ENCODE data around the gene ACTR8. TPM values are rescaled to one million over a fixed set of nuclear protein-coding genes. Genes with fewer than 3 reads are reported as not detected.

The ACTR8 gene
- total RNA-seq, 1 experiment from 2014 or later, result 21.1 TPM

DNA sequence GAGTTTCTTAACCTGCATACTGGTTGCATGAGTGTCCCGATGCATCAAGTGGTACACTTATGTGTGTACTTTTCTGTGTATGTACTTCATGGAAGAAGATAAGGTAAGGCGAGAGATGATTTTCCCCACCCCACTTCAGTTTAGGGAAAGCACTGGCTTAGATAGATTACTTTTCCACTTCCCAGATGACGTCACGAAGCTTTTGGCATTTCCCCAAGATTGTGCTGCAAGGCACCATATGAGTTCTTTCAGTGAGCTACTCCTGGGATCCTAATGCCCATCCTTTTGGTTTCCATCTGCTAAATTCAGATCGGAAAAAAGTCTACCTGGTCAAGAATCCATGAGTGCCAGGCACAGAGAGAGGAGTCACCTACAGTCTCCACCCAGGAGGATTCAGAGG lies 31.1 kb downstream of the ACTR8 start:
- POLR2A ChIA-PET (ENCODE audit: low non-redundant PET), result no interaction called here
- peak; percentile 8 for DNase-seq (ENCODE audit: low spot score)

DNA sequence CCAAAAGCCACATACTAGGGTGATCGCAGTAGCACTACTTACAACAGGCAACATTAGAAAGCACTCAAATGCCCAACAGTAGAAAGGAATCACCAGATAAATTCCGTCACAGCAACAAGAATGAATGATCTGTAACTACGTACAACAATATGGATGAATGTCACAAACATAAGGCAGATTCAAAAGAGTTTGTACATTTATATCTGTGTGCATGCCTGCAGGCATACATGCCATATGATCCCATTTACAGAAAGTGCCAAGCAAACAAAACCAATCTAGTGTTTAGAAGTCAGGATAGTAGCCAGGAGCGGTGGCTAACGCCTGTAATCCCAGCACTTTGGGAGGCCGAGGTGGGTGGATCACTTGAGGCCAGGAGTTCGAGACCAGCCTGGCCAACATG lies 32.0 kb downstream of the ACTR8 start:
- intact Hi-C loops (cut with micrococcal nuclease; ENCODE audit: unreplicated experiment), result no loop called here
- CTCF ChIA-PET, result no interaction called here
- TF ChIP-seq CTCF (conservative IDR thresholded peaks at IDR 0.05; ENCODE audit: low read depth, low read length) (no peak), EZH2 (IDR thresholded peaks at IDR 0.05; ENCODE audit: borderline replicate concordance, low read depth, low read length, poor library complexity, severe bottlenecking) (no peak)

More for the DNA sequence above, 31.1 kb downstream of the ACTR8 start:
- Histone ChIP-seq H3K36me3 (ENCODE audit: insufficient read depth, low read length, poor library complexity, severe bottlenecking) (no peaks in the 10 kb centered on the region), H3K4me3 (ENCODE audit: low read depth, low read length, poor library complexity, severe bottlenecking) (no peak overlapping the region), H3K9me3 (ENCODE audit: low read depth, low read length, poor library complexity, severe bottlenecking) (no peaks in the 10 kb centered on the region), H3K27ac (ENCODE audit: low read depth, low read length, poor library complexity, severe bottlenecking) (no peak overlapping the region), H3K27me3 (replicated peaks; ENCODE audit: insufficient read depth, low read depth, low read length, poor library complexity) (peaks cover 22% of the 10 kb centered on the region), H3K4me1 (ENCODE audit: insufficient read depth, low read length, poor library complexity, severe bottlenecking) (no peaks in the 10 kb centered on the region)
- CTCF ChIA-PET, result no interaction called here
- intact Hi-C loops (cut with micrococcal nuclease; ENCODE audit: unreplicated experiment), result no loop called here
- BruUV-seq (replicated peaks), result no TSS peak
- TF ChIP-seq CTCF (conservative IDR thresholded peaks at IDR 0.05; ENCODE audit: low read depth, low read length) (no peak), EZH2 (IDR thresholded peaks at IDR 0.05; ENCODE audit: borderline replicate concordance, low read depth, low read length, poor library complexity, severe bottlenecking) (no peak)

DNA sequence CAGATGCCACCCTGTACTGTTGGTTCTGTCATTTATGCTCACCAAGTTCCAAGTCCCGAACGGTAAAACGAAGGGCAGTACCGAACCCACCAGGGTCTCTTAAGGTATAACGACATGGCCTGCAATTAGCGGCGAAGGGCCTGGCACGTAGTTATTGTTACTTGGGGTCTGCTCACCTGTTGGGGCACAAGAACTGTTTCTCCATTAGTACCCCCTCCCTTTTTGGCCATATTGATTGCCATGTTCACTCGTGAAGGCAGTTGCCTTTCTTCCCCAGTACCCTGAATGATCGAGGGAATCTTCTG lies 35.1 kb downstream of the ACTR8 start:
- Histone ChIP-seq H3K4me3 (ENCODE audit: low read depth, low read length, poor library complexity, severe bottlenecking) (no peak overlapping the region), H3K4me1 (ENCODE audit: insufficient read depth, low read length, poor library complexity, severe bottlenecking) (no peaks in the 10 kb centered on the region), H3K27ac (ENCODE audit: low read depth, low read length, poor library complexity, severe bottlenecking) (no peak overlapping the region), H3K27me3 (replicated peaks; ENCODE audit: insufficient read depth, low read depth, low read length, poor library complexity) (peaks cover 33% of the 10 kb centered on the region), H3K36me3 (ENCODE audit: insufficient read depth, low read length, poor library complexity, severe bottlenecking) (no peaks in the 10 kb centered on the region), H3K9me3 (ENCODE audit: low read depth, low read length, poor library complexity, severe bottlenecking) (no peaks in the 10 kb centered on the region)
- CTCF ChIA-PET, result no interaction called here
- BruUV-seq (replicated peaks), result no TSS peak
- no peak for DNase-seq (ENCODE audit: low spot score)
- TF ChIP-seq EZH2 (IDR thresholded peaks at IDR 0.05; ENCODE audit: borderline replicate concordance, low read depth, low read length, poor library complexity, severe bottlenecking), result no peak
- no peak for TF ChIP-seq CTCF (conservative IDR thresholded peaks at IDR 0.05; ENCODE audit: low read depth, low read length)
- intact Hi-C loops (cut with micrococcal nuclease; ENCODE audit: unreplicated experiment), result no loop called here
- POLR2A ChIA-PET (ENCODE audit: low non-redundant PET), result no interaction called here

More for the DNA sequence above, 32.0 kb downstream of the ACTR8 start:
- no peaks in the 10 kb centered on the region for H3K9me3 ChIP-seq (ENCODE audit: low read depth, low read length, poor library complexity, severe bottlenecking)
- H3K4me3 ChIP-seq (ENCODE audit: low read depth, low read length, poor library complexity, severe bottlenecking), result no peak overlapping the region
- no peak for DNase-seq (ENCODE audit: low spot score)
- no peak overlapping the region for H3K27ac ChIP-seq (ENCODE audit: low read depth, low read length, poor library complexity, severe bottlenecking)
- no peaks in the 10 kb centered on the region for H3K36me3 ChIP-seq (ENCODE audit: insufficient read depth, low read length, poor library complexity, severe bottlenecking)
- no TSS peak for BruUV-seq (replicated peaks)
- no peaks in the 10 kb centered on the region for H3K4me1 ChIP-seq (ENCODE audit: insufficient read depth, low read length, poor library complexity, severe bottlenecking)
- H3K27me3 ChIP-seq (replicated peaks; ENCODE audit: insufficient read depth, low read depth, low read length, poor library complexity), result peaks cover 31% of the 10 kb centered on the region
- POLR2A ChIA-PET (ENCODE audit: low non-redundant PET), result no interaction called here

Measured in A673 (cell line).